Epithelial cell of proximal tubule (primary cell): Measurements from ENCODE around the gene BHLHA15. TPM values are rescaled to one million over a fixed set of nuclear protein-coding genes. Genes with fewer than 3 reads are reported as not detected.

Source experiments
- DNase-seq: peaks from one replicate; pipeline ENCODE4 v3.0.0-alpha.2; 2011; ENCODE audit warnings: low read depth
- H3K4me3 ChIP-seq: 2 replicates; pipeline ENCODE4 v1.5.1; 2011; ENCODE audit warnings: low read depth, mild to moderate bottlenecking, low read length
- CTCF ChIP-seq: conservative IDR thresholded peaks from 2 replicates; pipeline ENCODE4 v1.5.1; 2012; ENCODE audit warnings: low read depth, mild to moderate bottlenecking, low read length
- total RNA-seq: library from RNA; depleted of rRNA; stranded (reverse); fragments of >200 nt; gene quantifications from 2 replicates; pipeline ENCODE4 v1.2.3, GENCODE V29; 2015

BHLHA15 gene
- total RNA-seq, 1 donor from 2014 or later, result 1.8 TPM

- no peak for DNase-seq
- no peak overlapping the region for H3K4me3 ChIP-seq
- no peak for TF ChIP-seq CTCF
Measured at GRCh38 chr7:98175260-98175940, 35.8 kb upstream of the BHLHA15 start.

GRCh38 chr7:98177553-98177952 is 33.7 kb upstream of the BHLHA15 start:
- no peak overlapping the region for H3K4me3 ChIP-seq
- no peak for TF ChIP-seq CTCF
- no peak for DNase-seq

GRCh38 chr7:98178321-98178720 is 32.9 kb upstream of the BHLHA15 start:
- TF ChIP-seq CTCF, result no peak
- no peak for DNase-seq
- H3K4me3 ChIP-seq, result no peak overlapping the region

GRCh38 chr7:98178762-98179490 is 32.3 kb upstream of the BHLHA15 start:
- no peak for DNase-seq
- TF ChIP-seq CTCF, result no peak
- no peak overlapping the region for H3K4me3 ChIP-seq

GRCh38 chr7:98180751-98181150 is 30.5 kb upstream of the BHLHA15 start:
- TF ChIP-seq CTCF, result no peak
- no peak for DNase-seq
- no peak overlapping the region for H3K4me3 ChIP-seq

GRCh38 chr7:98185101-98185500 is 26.1 kb upstream of the BHLHA15 start:
- TF ChIP-seq CTCF, result no peak
- no peak for DNase-seq
- H3K4me3 ChIP-seq, result no peak overlapping the region
